Neural progenitor cell (in vitro differentiated cells): Measurements from ENCODE around the gene CSGALNACT2.

Experiments used
- EZH2 ChIP-seq: fragments of 200-600 bp; sonication (generic); IDR thresholded peaks from 2 replicates; pipeline ENCODE4 v1.6.1; 2017; ENCODE audit warnings: antibody characterized with exemption, mild to moderate bottlenecking, moderate library complexity
- TF ChIP-seq, protein P1 (sequence below): fragments of 200-600 bp; sonication (generic); IDR thresholded peaks from 2 replicates; pipeline ENCODE4 v1.5.1; 2017; ENCODE audit warnings: antibody characterized with exemption, mild to moderate bottlenecking

DNA sequence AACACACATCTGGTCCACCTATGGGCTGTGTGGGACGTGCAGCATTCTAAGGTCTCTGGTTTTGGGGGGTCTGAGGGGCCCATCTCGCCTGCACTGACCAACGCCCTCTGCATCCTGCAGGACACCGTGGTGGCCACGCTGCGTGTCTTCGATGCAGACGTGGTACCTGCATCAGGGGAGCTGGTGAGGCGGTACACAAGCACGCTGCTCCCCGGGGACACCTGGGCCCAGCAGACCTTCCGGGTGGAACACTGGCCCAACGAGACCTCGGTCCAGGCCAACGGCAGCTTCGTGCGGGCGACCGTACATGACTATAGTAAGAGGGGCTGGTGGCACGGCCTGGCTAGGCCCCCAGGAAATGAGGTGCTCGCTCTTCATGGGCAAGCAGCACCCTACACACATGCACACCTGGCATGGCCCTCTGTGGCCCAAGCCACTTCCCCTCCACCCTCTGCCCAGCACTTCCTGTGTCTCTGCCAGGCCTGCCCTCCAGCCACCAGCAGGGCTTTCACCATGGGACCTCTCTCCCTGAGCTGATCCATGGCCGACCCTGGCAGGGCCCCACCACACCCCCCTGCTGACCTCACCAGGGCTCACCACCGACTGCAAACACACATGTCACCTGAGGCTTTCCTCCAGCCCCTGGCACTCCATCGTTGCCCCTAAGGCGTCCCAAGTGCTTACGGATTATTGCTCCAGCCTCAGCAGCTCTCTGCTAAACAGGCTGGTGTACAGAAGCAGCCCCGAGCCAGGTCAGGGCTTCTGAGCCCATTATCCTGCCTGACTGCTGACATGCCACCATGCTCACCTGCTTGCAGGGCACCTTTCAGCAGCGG, 31.8 kb upstream of the CSGALNACT2 start:
- TF ChIP-seq, protein P1, sequence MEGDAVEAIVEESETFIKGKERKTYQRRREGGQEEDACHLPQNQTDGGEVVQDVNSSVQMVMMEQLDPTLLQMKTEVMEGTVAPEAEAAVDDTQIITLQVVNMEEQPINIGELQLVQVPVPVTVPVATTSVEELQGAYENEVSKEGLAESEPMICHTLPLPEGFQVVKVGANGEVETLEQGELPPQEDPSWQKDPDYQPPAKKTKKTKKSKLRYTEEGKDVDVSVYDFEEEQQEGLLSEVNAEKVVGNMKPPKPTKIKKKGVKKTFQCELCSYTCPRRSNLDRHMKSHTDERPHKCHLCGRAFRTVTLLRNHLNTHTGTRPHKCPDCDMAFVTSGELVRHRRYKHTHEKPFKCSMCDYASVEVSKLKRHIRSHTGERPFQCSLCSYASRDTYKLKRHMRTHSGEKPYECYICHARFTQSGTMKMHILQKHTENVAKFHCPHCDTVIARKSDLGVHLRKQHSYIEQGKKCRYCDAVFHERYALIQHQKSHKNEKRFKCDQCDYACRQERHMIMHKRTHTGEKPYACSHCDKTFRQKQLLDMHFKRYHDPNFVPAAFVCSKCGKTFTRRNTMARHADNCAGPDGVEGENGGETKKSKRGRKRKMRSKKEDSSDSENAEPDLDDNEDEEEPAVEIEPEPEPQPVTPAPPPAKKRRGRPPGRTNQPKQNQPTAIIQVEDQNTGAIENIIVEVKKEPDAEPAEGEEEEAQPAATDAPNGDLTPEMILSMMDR, result no peak
- TF ChIP-seq EZH2, result no peak
